ENCODE results near the gene VGLL2. TPM values are rescaled to one million over a fixed set of nuclear protein-coding genes. Genes with fewer than 3 reads are reported as not detected.

VGLL2 gene
- total and polyA plus RNA-seq, 2 of the 13 experiments (the other 11 are each of a cell fraction or from before 2014, with no cell fraction given) = not detected

- TF ChIP-seq GFI1 (CRISPR knock-in tag; IDR thresholded peaks at IDR 0.05; ENCODE audit: borderline replicate concordance) (no peak), FOXJ3 (CRISPR knock-in tag; IDR thresholded peaks at IDR 0.05; ENCODE audit: borderline replicate concordance) (0 out of 2 replicates have a peak, but pooled peaks have one; percentile 18), SOX5 (CRISPR knock-in tag; IDR thresholded peaks at IDR 0.05; ENCODE audit: borderline replicate concordance) (peak; percentile 60), CEBPG (CRISPR knock-in tag; IDR thresholded peaks at IDR 0.05) (0 out of 2 replicates have a peak, but pooled peaks have one; percentile 22)
Observed at GRCh38 chr6:117226778-117227177, 38.6 kb upstream of the VGLL2 start (continued).

DNA sequence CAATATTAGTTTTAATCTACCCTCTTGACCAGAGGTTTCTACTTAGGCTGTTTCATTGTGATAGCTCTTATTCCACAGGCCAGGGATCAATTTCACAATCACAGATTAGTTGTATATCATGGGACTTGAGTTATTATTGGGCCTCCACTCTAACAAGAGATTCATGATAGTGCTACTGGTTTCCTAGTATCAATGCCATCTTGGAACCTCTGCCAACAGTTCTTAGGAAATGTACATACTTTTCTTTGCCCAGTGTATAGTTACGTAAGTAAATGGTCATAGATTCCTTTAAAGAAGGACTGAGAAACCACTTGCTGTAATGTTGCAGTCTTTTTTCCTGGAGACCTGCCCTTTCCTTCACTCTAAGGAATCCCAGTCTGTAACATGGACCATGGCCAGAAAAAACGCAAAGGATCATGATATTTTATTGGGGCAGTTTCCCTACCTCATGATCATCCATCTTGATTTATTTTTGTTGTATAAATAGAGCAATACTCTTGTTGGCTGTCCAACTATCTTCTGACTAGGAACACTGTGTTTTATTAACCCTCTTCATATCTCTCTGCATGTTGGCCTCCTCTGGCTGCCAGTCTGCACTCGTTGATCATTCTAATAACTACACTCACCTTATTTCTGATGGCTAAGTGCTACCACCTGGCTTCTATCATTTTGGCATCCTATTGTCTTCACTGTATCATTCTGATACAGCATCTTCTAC, 38.0 kb upstream of the VGLL2 start:
- POLR2A ChIA-PET = no interaction called here
- no peak overlapping the region for H3K27ac ChIP-seq (ENCODE audit: extremely low read length, insufficient read depth, low read length)
- H3K27me3 ChIP-seq (ENCODE audit: control insufficient read depth in 1 of 2, insufficient read depth in 2 of 2, low read length in 2 of 2) = no peaks in the 10 kb centered on the region
- DNase-seq (ENCODE audit: low spot score) = no peak
- no peak overlapping the region for H2AFZ ChIP-seq (ENCODE audit: low read length)
- H3K4me2 ChIP-seq (ENCODE audit: low read depth, low read length) = no peak overlapping the region
- no peak for ATAC-seq
- TF ChIP-seq, protein P1, sequence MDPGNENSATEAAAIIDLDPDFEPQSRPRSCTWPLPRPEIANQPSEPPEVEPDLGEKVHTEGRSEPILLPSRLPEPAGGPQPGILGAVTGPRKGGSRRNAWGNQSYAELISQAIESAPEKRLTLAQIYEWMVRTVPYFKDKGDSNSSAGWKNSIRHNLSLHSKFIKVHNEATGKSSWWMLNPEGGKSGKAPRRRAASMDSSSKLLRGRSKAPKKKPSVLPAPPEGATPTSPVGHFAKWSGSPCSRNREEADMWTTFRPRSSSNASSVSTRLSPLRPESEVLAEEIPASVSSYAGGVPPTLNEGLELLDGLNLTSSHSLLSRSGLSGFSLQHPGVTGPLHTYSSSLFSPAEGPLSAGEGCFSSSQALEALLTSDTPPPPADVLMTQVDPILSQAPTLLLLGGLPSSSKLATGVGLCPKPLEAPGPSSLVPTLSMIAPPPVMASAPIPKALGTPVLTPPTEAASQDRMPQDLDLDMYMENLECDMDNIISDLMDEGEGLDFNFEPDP (CRISPR knock-in tag; conservative IDR thresholded peaks at IDR 0.05) = 0 out of 2 replicates have a peak, but pooled peaks have one; percentile 63
- TF ChIP-seq HNRNPUL1 (IDR thresholded peaks at IDR 0.05; ENCODE audit: low read depth, low read length) = no peak
- no peaks in the 10 kb centered on the region for H4K20me1 ChIP-seq (ENCODE audit: insufficient read depth, low read length)
- FAIRE-seq = no peak
- in situ Hi-C loops (cut with HindIII; ENCODE audit: extremely low pct_ligation_motif_present, low pct_unique_long_range_greater_than_20kb) = no loop called here
- peaks cover 20% of the 10 kb centered on the region for H3K4me1 ChIP-seq (ENCODE audit: insufficient read depth, low read length)
- no peaks in the 10 kb centered on the region for H3K79me2 ChIP-seq (ENCODE audit: insufficient read depth, low read length)
- no peak overlapping the region for H3K9ac ChIP-seq (ENCODE audit: insufficient read depth, low read depth, low read length)
- no peak overlapping the region for H3K4me3 ChIP-seq (replicated peaks in 1 of 3; ENCODE audit: insufficient read depth in 1 of 3, low read depth in 2 of 3, low read length in 3 of 3)
- no peaks in the 10 kb centered on the region for H3K36me3 ChIP-seq (replicated peaks in 1 of 2; ENCODE audit: control insufficient read depth in 1 of 2, insufficient read depth in 2 of 2, low read length in 2 of 2)
- CTCF ChIA-PET (ENCODE audit: low intra/inter-chr PET ratio, low total read pairs) = no interaction called here
- H3K9me3 ChIP-seq (ENCODE audit: low read length) = no peaks in the 10 kb centered on the region
- intact Hi-C loops (cut with micrococcal nuclease; ENCODE audit: unreplicated experiment) = no loop called here
- BruUV-seq (replicated peaks) = no TSS peak
- 42% methylated on average over 3 of the region's 3 CpGs for WGBS (ENCODE audit: low lambda C conversion rate)
